ENCODE data around the gene GTF2IRD1.

DNA sequence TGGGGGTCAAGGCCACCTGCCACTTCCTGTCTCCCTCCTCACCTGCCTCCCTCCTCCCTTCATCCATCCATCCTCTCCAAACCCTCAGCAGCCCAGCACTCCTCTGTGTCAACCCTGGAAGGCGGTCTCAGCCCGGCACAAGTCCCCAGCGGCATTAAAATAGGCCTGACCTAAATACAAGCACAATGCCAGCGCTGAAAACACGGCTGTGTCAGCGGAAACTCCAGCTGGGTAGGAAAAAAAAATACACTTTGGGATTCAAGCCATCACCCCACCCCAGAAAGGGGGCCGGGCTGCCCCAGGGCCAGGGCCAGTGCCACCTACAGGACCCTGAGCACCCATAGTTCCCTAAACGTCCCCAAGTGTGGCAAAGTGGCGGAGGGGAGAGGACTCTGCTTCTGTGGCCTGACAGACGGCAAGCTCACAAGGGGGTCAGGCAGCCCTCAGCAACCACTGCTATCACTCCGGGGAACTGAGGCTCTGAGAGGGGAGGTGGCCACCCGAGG lies 22.7 kb upstream of the GTF2IRD1 start:
- TF ChIP-seq CTCF (conservative IDR thresholded peaks at IDR 0.05; ENCODE audit: low read depth in 2 of 2): no peak
- TF ChIP-seq CREB1 (CRISPR knock-in tag; IDR thresholded peaks at IDR 0.05; ENCODE audit: low read depth): no peak
- TF ChIP-seq EZH2 (IDR thresholded peaks at IDR 0.05; ENCODE audit: low read depth, unreplicated experiment): no peak
- TF ChIP-seq POLR2AphosphoS5 (IDR thresholded peaks at IDR 0.05; ENCODE audit: low read depth): no peak
- TF ChIP-seq, protein P1, sequence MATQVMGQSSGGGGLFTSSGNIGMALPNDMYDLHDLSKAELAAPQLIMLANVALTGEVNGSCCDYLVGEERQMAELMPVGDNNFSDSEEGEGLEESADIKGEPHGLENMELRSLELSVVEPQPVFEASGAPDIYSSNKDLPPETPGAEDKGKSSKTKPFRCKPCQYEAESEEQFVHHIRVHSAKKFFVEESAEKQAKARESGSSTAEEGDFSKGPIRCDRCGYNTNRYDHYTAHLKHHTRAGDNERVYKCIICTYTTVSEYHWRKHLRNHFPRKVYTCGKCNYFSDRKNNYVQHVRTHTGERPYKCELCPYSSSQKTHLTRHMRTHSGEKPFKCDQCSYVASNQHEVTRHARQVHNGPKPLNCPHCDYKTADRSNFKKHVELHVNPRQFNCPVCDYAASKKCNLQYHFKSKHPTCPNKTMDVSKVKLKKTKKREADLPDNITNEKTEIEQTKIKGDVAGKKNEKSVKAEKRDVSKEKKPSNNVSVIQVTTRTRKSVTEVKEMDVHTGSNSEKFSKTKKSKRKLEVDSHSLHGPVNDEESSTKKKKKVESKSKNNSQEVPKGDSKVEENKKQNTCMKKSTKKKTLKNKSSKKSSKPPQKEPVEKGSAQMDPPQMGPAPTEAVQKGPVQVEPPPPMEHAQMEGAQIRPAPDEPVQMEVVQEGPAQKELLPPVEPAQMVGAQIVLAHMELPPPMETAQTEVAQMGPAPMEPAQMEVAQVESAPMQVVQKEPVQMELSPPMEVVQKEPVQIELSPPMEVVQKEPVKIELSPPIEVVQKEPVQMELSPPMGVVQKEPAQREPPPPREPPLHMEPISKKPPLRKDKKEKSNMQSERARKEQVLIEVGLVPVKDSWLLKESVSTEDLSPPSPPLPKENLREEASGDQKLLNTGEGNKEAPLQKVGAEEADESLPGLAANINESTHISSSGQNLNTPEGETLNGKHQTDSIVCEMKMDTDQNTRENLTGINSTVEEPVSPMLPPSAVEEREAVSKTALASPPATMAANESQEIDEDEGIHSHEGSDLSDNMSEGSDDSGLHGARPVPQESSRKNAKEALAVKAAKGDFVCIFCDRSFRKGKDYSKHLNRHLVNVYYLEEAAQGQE (IDR thresholded peaks at IDR 0.05; ENCODE audit: unreplicated experiment): no peak
- no peak for TF ChIP-seq JUNB (IDR thresholded peaks at IDR 0.05; ENCODE audit: unreplicated experiment)
- no peak for TF ChIP-seq NANOG (IDR thresholded peaks at IDR 0.05; ENCODE audit: borderline replicate concordance)
- no peak for TF ChIP-seq ETS1 (IDR thresholded peaks at IDR 0.05)
- TF ChIP-seq ZNF331 (CRISPR knock-in tag; IDR thresholded peaks at IDR 0.05; ENCODE audit: low read depth): no peak
- TF ChIP-seq EZH2phosphoT487 (IDR thresholded peaks at IDR 0.05; ENCODE audit: unreplicated experiment): no peak
